Upper lobe of left lung (tissue), 6 donors: ENCODE results near the gene C11orf52. TPM values are rescaled to one million over a fixed set of nuclear protein-coding genes. Genes with fewer than 3 reads are reported as not detected.

Experiments used
- ATAC-seq, 2 donors: fragments of 200-7000 bp; cut with Tn5 transposase; one replicate each; pipeline ENCODE4 v1.9.1; 2022; ENCODE audit warnings: mild to moderate bottlenecking in 2 of 2, moderate library complexity in 2 of 2; ENCODE audit not compliant: low FRiP score in 2 of 2
- DNase-seq, 2 donors: peaks; one replicate each; pipeline ENCODE4 v3.0.0-alpha.2; 2019 to 2020
- H3K27ac ChIP-seq, 4 donors: fragments of 200-600 bp; sonication (generic); one replicate each; pipeline ENCODE4 v1.5.1; 2016 to 2019
- H3K27me3 ChIP-seq, 4 donors: fragments of 200-600 bp; sonication (generic); one replicate each; pipeline ENCODE4 v1.5.1; 2017 to 2019
- H3K36me3 ChIP-seq, 4 donors: fragments of 200-600 bp; sonication (generic); one replicate each; pipeline ENCODE4 v1.5.1; 2016 to 2019
- H3K4me1 ChIP-seq, 4 donors: fragments of 200-600 bp; sonication (generic); one replicate each; pipeline ENCODE4 v1.5.1; 2018 to 2019
- H3K4me3 ChIP-seq, 4 donors: fragments of 200-600 bp; sonication (generic); one replicate each; pipeline ENCODE4 v1.5.1; 2017 to 2019; ENCODE audit warnings: mild to moderate bottlenecking in 2 of 4, moderate library complexity in 1 of 4
- H3K9me3 ChIP-seq, 4 donors: fragments of 200-600 bp; sonication (generic); one replicate each; pipeline ENCODE4 v1.5.1; 2018 to 2019
- EP300 ChIP-seq, 4 donors: sonication (generic); formaldehyde crosslinking; IDR thresholded peaks; one replicate each; pipeline ENCODE4 v1.5.1; 2017; ENCODE audit warnings: antibody characterized with exemption in 4 of 4, control low read depth in 2 of 4
- POLR2A ChIP-seq, 4 donors: fragments of 450-650 bp; IDR thresholded peaks; one replicate each; pipeline ENCODE4 v1.5.1; 2016 to 2017; ENCODE audit warnings: antibody characterized with exemption in 4 of 4, mild to moderate bottlenecking in 2 of 4
- POLR2AphosphoS5 ChIP-seq, 2 donors: sonication (generic); formaldehyde crosslinking; IDR thresholded peaks; one replicate each; pipeline ENCODE4 v1.5.1; 2017; ENCODE audit warnings: antibody characterized with exemption in 2 of 2
- whole genome bisulfite sequencing, 2 donors: methylation state at CpG; one replicate each; pipeline ENCODE4 v1.1.5; 2017 to 2018; 5-methylcytosine and 5-hydroxymethylcytosine counted together
- total RNA-seq, 6 donors: library from RNA; depleted of rRNA in 4 of 6; stranded (reverse); fragments of >200 nt in 4 of 6; gene quantifications; one replicate each; pipeline versions ENCODE4 v1.1.0 to v1.2.1, GENCODE V29; 2016 to 2021
- TF ChIP-seq, protein P1 (sequence below), 6 experiments: fragments of 450-650 bp in 4 of 6; fragments of 200-600 bp in 2 of 6; sonication (generic) in 2 of 6; IDR thresholded peaks; one replicate each; pipeline ENCODE4 v1.5.1; 2016 to 2019; ENCODE audit warnings: antibody characterized with exemption in 6 of 6
- donor health status: DM: no; HTN: no; CAD: no; lungs with moderate emphysema.
- donor health status: DM: no; HTN: yes; CAD: no; lungs with severe emphysema.

C11orf52 gene
- total RNA-seq, 6 donors from 2014 or later, result 7.1 to 26.7 (median 11.3) TPM

DNA sequence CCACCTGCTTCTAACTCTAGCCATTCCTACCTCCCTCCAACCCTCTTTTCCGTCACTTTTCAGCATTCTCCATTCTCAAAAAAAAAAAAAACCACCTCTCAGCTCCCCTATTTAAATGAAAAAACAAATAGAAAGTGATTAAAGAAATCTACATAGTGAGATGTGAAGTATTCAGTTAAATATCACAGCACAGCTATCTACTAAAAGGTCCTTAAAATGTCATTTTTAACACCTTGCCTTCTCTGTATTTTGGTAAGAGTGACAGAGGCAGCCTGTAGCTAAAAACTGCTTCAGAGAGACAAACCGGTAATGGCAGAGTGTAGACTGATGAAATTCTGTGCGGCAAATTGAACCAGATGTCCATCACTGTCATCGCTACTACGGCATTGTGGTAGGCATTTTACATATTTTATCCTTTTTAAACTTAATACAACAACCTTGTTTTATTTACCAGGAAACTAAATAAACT lies 47.0 kb upstream of the C11orf52 start:
- Histone ChIP-seq H3K9me3 (no peaks in the 10 kb centered on the region), H3K27me3 (no peaks in the 10 kb centered on the region), H3K27ac (peak overlapping the region; percentile 84 to 95 (median 93)), H3K4me1 (peaks cover 9 to 21% (median 14%) of the 10 kb centered on the region in 4 donors), H3K4me3 (peak overlapping the region; percentile 84 to 98 (median 94)), H3K36me3 (peaks cover 2 to 28% (median 7%) of the 10 kb centered on the region in 4 donors)
- TF ChIP-seq, protein P1, sequence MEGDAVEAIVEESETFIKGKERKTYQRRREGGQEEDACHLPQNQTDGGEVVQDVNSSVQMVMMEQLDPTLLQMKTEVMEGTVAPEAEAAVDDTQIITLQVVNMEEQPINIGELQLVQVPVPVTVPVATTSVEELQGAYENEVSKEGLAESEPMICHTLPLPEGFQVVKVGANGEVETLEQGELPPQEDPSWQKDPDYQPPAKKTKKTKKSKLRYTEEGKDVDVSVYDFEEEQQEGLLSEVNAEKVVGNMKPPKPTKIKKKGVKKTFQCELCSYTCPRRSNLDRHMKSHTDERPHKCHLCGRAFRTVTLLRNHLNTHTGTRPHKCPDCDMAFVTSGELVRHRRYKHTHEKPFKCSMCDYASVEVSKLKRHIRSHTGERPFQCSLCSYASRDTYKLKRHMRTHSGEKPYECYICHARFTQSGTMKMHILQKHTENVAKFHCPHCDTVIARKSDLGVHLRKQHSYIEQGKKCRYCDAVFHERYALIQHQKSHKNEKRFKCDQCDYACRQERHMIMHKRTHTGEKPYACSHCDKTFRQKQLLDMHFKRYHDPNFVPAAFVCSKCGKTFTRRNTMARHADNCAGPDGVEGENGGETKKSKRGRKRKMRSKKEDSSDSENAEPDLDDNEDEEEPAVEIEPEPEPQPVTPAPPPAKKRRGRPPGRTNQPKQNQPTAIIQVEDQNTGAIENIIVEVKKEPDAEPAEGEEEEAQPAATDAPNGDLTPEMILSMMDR (IDR thresholded peaks at IDR 0.05), result no peak
- TF ChIP-seq POLR2AphosphoS5 (IDR thresholded peaks at IDR 0.05), result no peak
- TF ChIP-seq POLR2A (IDR thresholded peaks at IDR 0.05), result no peak
- WGBS, 2 donors, result 64 to 69% methylated on average over 5 of the region's 5 CpGs
- DNase-seq (no peak), ATAC-seq (no peak)

DNA sequence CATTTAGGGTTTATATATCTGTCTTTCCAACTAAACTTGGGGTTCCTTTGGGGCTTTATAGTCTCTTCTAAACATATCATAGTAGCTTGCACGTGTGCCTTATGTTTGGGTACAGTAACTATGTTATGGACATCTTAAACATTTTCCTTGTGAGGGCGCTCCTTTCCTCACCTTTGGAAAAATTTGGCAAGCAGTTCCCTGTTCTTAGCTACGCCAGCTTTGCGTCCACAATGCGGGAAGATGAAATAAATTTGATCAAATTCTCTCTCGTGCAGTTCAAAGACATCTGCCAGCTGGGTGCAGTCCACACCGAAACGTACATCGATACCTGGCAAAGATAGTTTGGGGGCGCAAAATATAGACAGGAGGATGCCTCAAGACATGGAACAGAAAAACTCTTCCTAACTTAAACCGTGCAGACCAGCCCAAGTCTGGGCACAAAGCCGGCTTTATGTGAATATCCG lies 40.3 kb upstream of the C11orf52 start:
- Histone ChIP-seq H3K4me3 (peak overlapping the region; percentile 50 to 62 (median 58)), H3K36me3 (peaks cover 0 to 8% (median 2%) of the 10 kb centered on the region in 4 donors), H3K27ac (peak overlapping the region; percentile 89 to 96 (median 92)), H3K9me3 (no peaks in the 10 kb centered on the region), H3K4me1 (peaks cover 6 to 20% (median 13%) of the 10 kb centered on the region in 4 donors), H3K27me3 (no peaks in the 10 kb centered on the region)
- TF ChIP-seq, protein P1 (IDR thresholded peaks at IDR 0.05), result no peak
- DNase-seq (no peak), ATAC-seq (no peak)
- 1 to 2% methylated on average over 13 of the region's 13 CpGs for WGBS, 2 donors

DNA sequence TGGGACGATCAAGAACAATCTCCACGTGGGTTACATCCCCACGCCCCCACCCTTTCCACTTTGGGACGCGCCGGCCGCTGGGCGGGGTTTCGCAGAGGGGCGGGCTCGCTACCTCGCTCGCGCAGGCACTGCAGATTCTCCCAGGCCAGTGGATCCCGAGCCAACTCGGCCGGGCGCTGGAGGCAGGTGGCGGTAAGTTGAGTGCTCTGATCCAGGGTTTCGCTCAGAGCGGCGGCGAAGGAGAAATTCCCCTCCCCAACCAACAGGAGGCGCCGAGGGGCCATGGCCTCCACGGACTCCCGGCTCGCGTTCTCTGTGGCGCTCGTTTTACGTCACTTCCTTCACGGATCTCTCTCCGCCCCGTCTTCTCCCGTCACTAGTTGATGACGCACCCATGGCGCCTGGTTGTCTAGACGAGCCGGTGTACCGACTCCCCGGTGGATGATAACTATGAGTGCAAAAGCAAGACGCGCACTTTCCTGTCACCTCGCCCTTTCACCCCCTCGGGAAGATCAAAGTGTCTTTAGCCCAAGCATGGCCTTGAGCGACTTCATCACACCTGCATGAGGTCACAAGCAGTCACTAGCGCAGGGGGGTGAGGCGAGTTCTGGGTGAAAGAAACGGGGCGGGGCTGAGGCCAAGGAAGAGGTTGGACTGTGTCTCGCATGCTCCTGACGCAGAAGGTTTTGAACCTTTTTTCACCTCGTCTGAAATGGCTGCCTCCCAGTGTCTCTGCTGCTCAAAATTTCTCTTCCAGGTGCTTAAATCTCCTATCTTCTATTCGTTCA lies 39.7 kb upstream of the C11orf52 start, which contains the start of the genes CFAP68 and FDXACB1:
CFAP68 (plus strand) TSS at position 693 of the 788 bp plus-strand sequence; CDS start at position 713, 20 bp downstream.
FDXACB1 (minus strand) TSS at position 317 of the 788 bp plus-strand sequence; CDS start at position 284, 33 bp downstream.
- Histone ChIP-seq H3K4me3 (peak within 1 kb of the TSS; percentile 50 to 62 (median 58)), H3K4me1 (peaks cover 6 to 20% (median 13%) of the 10 kb centered on the region in 4 donors), H3K9me3 (no peaks in the 10 kb centered on the region), H3K27ac (peak within 1 kb of the TSS; percentile 89 to 96 (median 92)), H3K27me3 (no peaks in the 10 kb centered on the region), H3K36me3 (peaks cover 0 to 8% (median 2%) of the 10 kb centered on the region in 4 donors)
- TF ChIP-seq, protein P1 (IDR thresholded peaks at IDR 0.05), result peak; percentile 93 to 99 (median 99)
- TF ChIP-seq POLR2A (IDR thresholded peaks at IDR 0.05) (peak in 3 of 4 donors; percentile 31 to 82 (median 63)), EP300 (IDR thresholded peaks at IDR 0.05) (peak in 1 of 4 donors; percentile 40), POLR2AphosphoS5 (IDR thresholded peaks at IDR 0.05) (peak; percentile 86 to 94)
- 0 to 1% methylated on average over 22 to 49 of the region's 55 CpGs for WGBS, 2 donors
- DNase-seq (peak; percentile 97 to 98), ATAC-seq (peak; percentile 97 to 98)

DNA sequence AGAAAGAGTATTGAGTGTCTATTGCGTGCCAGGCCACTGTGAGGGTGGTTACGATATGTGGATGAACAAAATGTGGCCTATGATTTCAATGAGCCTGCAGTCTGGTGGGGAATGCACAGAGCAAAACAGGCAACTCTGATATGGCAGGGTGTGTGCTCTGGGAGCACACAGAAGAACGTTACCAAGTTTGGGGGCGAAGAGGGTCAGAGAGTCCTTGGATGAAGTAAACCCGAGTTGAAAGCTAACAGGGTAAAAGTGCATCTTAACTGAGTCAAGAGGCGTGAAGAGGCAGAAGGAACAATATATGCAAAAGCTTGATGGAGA lies 39.1 kb upstream of the C11orf52 start:
- H3K9me3 ChIP-seq, result no peaks in the 10 kb centered on the region
- ATAC-seq, result no peak
- 38 to 41% methylated on average over 6 of the region's 6 CpGs for WGBS, 2 donors

More for the DNA sequence above, 39.1 kb upstream of the C11orf52 start:
- Histone ChIP-seq H3K27ac (peak overlapping the region; percentile 89 to 96 (median 92)), H3K4me1 (peaks cover 6 to 20% (median 13%) of the 10 kb centered on the region in 4 donors), H3K4me3 (peak overlapping the region in 3 of 4 donors; percentile 50 to 62 (median 58)), H3K36me3 (peaks cover 0 to 8% (median 2%) of the 10 kb centered on the region in 4 donors), H3K27me3 (no peaks in the 10 kb centered on the region)
- DNase-seq, result no peak
- no peak for TF ChIP-seq POLR2AphosphoS5 (IDR thresholded peaks at IDR 0.05)
- TF ChIP-seq, protein P1 (IDR thresholded peaks at IDR 0.05), result no peak
- TF ChIP-seq EP300 (IDR thresholded peaks at IDR 0.05), result no peak
- peak in 1 of 4 donors; percentile 9 for TF ChIP-seq POLR2A (IDR thresholded peaks at IDR 0.05)
